Mesendoderm (in vitro differentiated cells): Measurements from ENCODE around the gene UMOD.

Experiments
- DNase-seq: peaks from one replicate; pipeline ENCODE4 v3.0.0; 2013
- H2AK5ac ChIP-seq: 2 replicates; pipeline ENCODE4 v1.6.1; 2013; ENCODE audit warnings: low read length, inconsistent platforms
- H2BK120ac ChIP-seq: 2 replicates; pipeline ENCODE4 v1.6.1; 2013; ENCODE audit warnings: low read depth, mild to moderate bottlenecking, low read length, moderate library complexity, mixed read lengths
- H2BK15ac ChIP-seq: replicated peaks from 2 replicates; pipeline ENCODE4 v1.6.1; 2013; ENCODE audit warnings: low read depth, mild to moderate bottlenecking, moderate library complexity
- H2BK5ac ChIP-seq: 2 replicates; pipeline ENCODE4 v1.6.1; 2013; ENCODE audit warnings: low read length, inconsistent platforms
- H3K18ac ChIP-seq: 2 replicates; pipeline ENCODE4 v1.6.1; 2013; ENCODE audit warnings: mild to moderate bottlenecking, low read length, mixed read lengths
- H3K23ac ChIP-seq: one replicate; pipeline ENCODE4 v1.6.1; 2013; ENCODE audit warnings: low read length
- H3K27ac ChIP-seq: 2 replicates; pipeline ENCODE4 v1.5.1; 2013; ENCODE audit warnings: low read depth, mild to moderate bottlenecking, inconsistent platforms, low read length, moderate library complexity
- H3K27me3 ChIP-seq: 2 replicates; pipeline ENCODE4 v1.6.1; 2013; ENCODE audit warnings: low read length, control low read depth, mild to moderate bottlenecking, inconsistent platforms; ENCODE audit not compliant: insufficient read depth, poor library complexity
- H3K36me3 ChIP-seq: 2 replicates; pipeline ENCODE4 v1.6.1; 2013; ENCODE audit warnings: low read length, inconsistent platforms; ENCODE audit not compliant: control insufficient read depth, insufficient read depth
- H3K4ac ChIP-seq: one replicate; pipeline ENCODE4 v1.6.1; 2013; ENCODE audit warnings: low read depth, mild to moderate bottlenecking, low read length, moderate library complexity
- H3K4me1 ChIP-seq: 2 replicates; pipeline ENCODE4 v1.6.1; 2013; ENCODE audit warnings: low read depth, low read length, inconsistent platforms; ENCODE audit not compliant: control insufficient read depth
- H3K4me2 ChIP-seq: 2 replicates; pipeline ENCODE4 v1.6.1; 2013; ENCODE audit warnings: low read length
- H3K4me3 ChIP-seq: 2 replicates; pipeline ENCODE4 v1.5.1; 2013; ENCODE audit warnings: mild to moderate bottlenecking, low read length
- H3K56ac ChIP-seq: one replicate; pipeline ENCODE4 v1.6.1; 2013; ENCODE audit warnings: low read length
- H3K79me1 ChIP-seq: 2 replicates; pipeline ENCODE4 v1.6.1; 2013; ENCODE audit warnings: low read length, inconsistent platforms
- H3K79me2 ChIP-seq: 2 replicates; pipeline ENCODE4 v1.6.1; 2013; ENCODE audit warnings: mild to moderate bottlenecking, low read length; ENCODE audit not compliant: control insufficient read depth, insufficient read depth
- H3K9ac ChIP-seq: 2 replicates; pipeline ENCODE4 v1.6.1; 2013; ENCODE audit warnings: low read length, inconsistent platforms
- H4K5ac ChIP-seq: one replicate; pipeline ENCODE4 v1.6.1; 2013; ENCODE audit warnings: low read length
- H4K8ac ChIP-seq: one replicate; pipeline ENCODE4 v1.6.1; 2013; ENCODE audit warnings: low read depth, mild to moderate bottlenecking, control low read depth, low read length, moderate library complexity
- WGBS: extraction: QIAGEN DNeasy Blood & Tissue Kit; methylation state at CpG from one replicate; pipeline ENCODE4 v1.1.7; 2013; ENCODE audit warnings: low lambda C conversion rate, missing lambda C conversion rate; ENCODE audit not compliant: insufficient coverage; ENCODE audit errors: extremely low coverage; 5-methylcytosine and 5-hydroxymethylcytosine counted together

Gene UMOD

GRCh38 chr16:20303012-20303411 lies 49.5 kb downstream of the UMOD start:
- no peak overlapping the region for H3K27ac ChIP-seq
- no peak overlapping the region for H4K8ac ChIP-seq
- no peak overlapping the region for H4K5ac ChIP-seq
- H3K4me1 ChIP-seq = no peaks in the 10 kb centered on the region
- no peaks in the 10 kb centered on the region for H3K79me1 ChIP-seq
- no peak overlapping the region for H2BK120ac ChIP-seq
- no peak overlapping the region for H3K4me3 ChIP-seq
- no peak overlapping the region for H2AK5ac ChIP-seq
- H3K4ac ChIP-seq = no peak overlapping the region
- no peak overlapping the region for H3K56ac ChIP-seq
- no CpG with 5 or more reads among the region's 4 CpGs for WGBS
- no peak overlapping the region for H3K4me2 ChIP-seq
- no peak overlapping the region for H3K18ac ChIP-seq
- H3K36me3 ChIP-seq = no peaks in the 10 kb centered on the region
- H3K23ac ChIP-seq = no peak overlapping the region
- no peak overlapping the region for H2BK15ac ChIP-seq
- no peak for DNase-seq
- no peaks in the 10 kb centered on the region for H3K27me3 ChIP-seq
- no peak overlapping the region for H3K9ac ChIP-seq
- no peaks in the 10 kb centered on the region for H3K79me2 ChIP-seq
- H2BK5ac ChIP-seq = no peak overlapping the region

- H2BK120ac ChIP-seq = no peak overlapping the region
- WGBS = no CpG with 5 or more reads among the region's 5 CpGs
- no peak overlapping the region for H2AK5ac ChIP-seq
- H4K5ac ChIP-seq = no peak overlapping the region
- no peaks in the 10 kb centered on the region for H3K27me3 ChIP-seq
- no peak overlapping the region for H3K4me2 ChIP-seq
- H2BK5ac ChIP-seq = no peak overlapping the region
- no peak overlapping the region for H3K23ac ChIP-seq
- H3K36me3 ChIP-seq = no peaks in the 10 kb centered on the region
- no peak overlapping the region for H3K56ac ChIP-seq
- H3K4ac ChIP-seq = no peak overlapping the region
- no peaks in the 10 kb centered on the region for H3K79me2 ChIP-seq
- H3K79me1 ChIP-seq = no peaks in the 10 kb centered on the region
- H3K18ac ChIP-seq = no peak overlapping the region
- no peak overlapping the region for H2BK15ac ChIP-seq
- no peaks in the 10 kb centered on the region for H3K4me1 ChIP-seq
- H3K27ac ChIP-seq = no peak overlapping the region
- H3K4me3 ChIP-seq = no peak overlapping the region
- no peak for DNase-seq
- H4K8ac ChIP-seq = no peak overlapping the region
- H3K9ac ChIP-seq = no peak overlapping the region
Observed at GRCh38 chr16:20302389-20302788, 50.1 kb downstream of the UMOD start.

GRCh38 chr16:20301840-20302239 lies 50.7 kb downstream of the UMOD start:
- no peak overlapping the region for H3K56ac ChIP-seq
- no peak overlapping the region for H4K5ac ChIP-seq
- H3K4me3 ChIP-seq = no peak overlapping the region
- H3K27ac ChIP-seq = no peak overlapping the region
- no peaks in the 10 kb centered on the region for H3K27me3 ChIP-seq
- H3K23ac ChIP-seq = no peak overlapping the region
- no peaks in the 10 kb centered on the region for H3K79me2 ChIP-seq
- H3K4me1 ChIP-seq = no peaks in the 10 kb centered on the region
- peak; percentile 40 for DNase-seq
- no peak overlapping the region for H2BK120ac ChIP-seq
- H2BK15ac ChIP-seq = no peak overlapping the region
- H3K4ac ChIP-seq = no peak overlapping the region
- no peaks in the 10 kb centered on the region for H3K79me1 ChIP-seq
- no CpG with 5 or more reads among the region's 5 CpGs for WGBS
- H2BK5ac ChIP-seq = no peak overlapping the region
- no peaks in the 10 kb centered on the region for H3K36me3 ChIP-seq
- H4K8ac ChIP-seq = no peak overlapping the region
- no peak overlapping the region for H2AK5ac ChIP-seq
- no peak overlapping the region for H3K18ac ChIP-seq
- no peak overlapping the region for H3K4me2 ChIP-seq
- no peak overlapping the region for H3K9ac ChIP-seq

- Histone ChIP-seq H3K27ac (no peak overlapping the region), H2BK15ac (no peak overlapping the region), H3K36me3 (no peaks in the 10 kb centered on the region), H2BK5ac (no peak overlapping the region), H3K9ac (no peak overlapping the region), H3K4me3 (no peak overlapping the region), H3K79me2 (no peaks in the 10 kb centered on the region), H3K4ac (no peak overlapping the region), H4K8ac (no peak overlapping the region), H4K5ac (no peak overlapping the region), H3K23ac (no peak overlapping the region), H2BK120ac (no peak overlapping the region), H3K79me1 (no peaks in the 10 kb centered on the region), H3K18ac (no peak overlapping the region), H3K4me2 (no peak overlapping the region), H3K27me3 (no peaks in the 10 kb centered on the region), H3K56ac (no peak overlapping the region), H3K4me1 (no peaks in the 10 kb centered on the region), H2AK5ac (no peak overlapping the region)
- DNase-seq = peak; percentile 75
- WGBS = no CpG with 5 or more reads among the region's 16 CpGs
Observed at GRCh38 chr16:20300312-20301097, 52.0 kb downstream of the UMOD start.

DNA sequence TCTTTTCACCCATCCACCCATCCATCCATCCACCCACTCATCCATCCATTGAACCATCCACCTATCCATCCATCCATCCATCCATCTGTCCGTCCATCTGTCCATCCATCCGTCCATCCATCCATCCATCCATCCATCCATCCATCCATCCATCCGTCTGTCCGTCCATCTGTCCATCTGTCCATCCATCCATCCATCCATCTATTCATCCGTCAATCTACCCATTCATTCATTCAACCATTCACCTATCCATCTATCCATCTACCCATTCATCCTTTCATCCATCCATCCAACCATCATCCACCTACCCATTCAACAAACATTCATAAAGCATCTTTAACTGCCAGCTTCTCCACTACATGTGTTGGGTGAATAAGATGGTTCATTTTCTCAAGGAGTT lies 54.1 kb downstream of the UMOD start:
- no peak overlapping the region for H3K23ac ChIP-seq
- no peak overlapping the region for H3K18ac ChIP-seq
- no peak overlapping the region for H2BK120ac ChIP-seq
- H3K27me3 ChIP-seq = no peaks in the 10 kb centered on the region
- H2BK5ac ChIP-seq = no peak overlapping the region
- no peak overlapping the region for H3K4me2 ChIP-seq
- H2BK15ac ChIP-seq = no peak overlapping the region
- H3K9ac ChIP-seq = no peak overlapping the region
- H2AK5ac ChIP-seq = no peak overlapping the region
- no peak overlapping the region for H3K4ac ChIP-seq
- no peak overlapping the region for H4K5ac ChIP-seq
- no peak overlapping the region for H3K56ac ChIP-seq
- no peaks in the 10 kb centered on the region for H3K36me3 ChIP-seq
- no peaks in the 10 kb centered on the region for H3K79me2 ChIP-seq
- WGBS = no CpG with 5 or more reads among the region's 5 CpGs
- H3K27ac ChIP-seq = no peak overlapping the region
- H3K79me1 ChIP-seq = no peaks in the 10 kb centered on the region
- H3K4me3 ChIP-seq = no peak overlapping the region
- no peak for DNase-seq
- H4K8ac ChIP-seq = no peak overlapping the region
- H3K4me1 ChIP-seq = no peaks in the 10 kb centered on the region
